ENCODE results near the gene PLEK2. TPM values are rescaled to one million over a fixed set of nuclear protein-coding genes. Genes with fewer than 3 reads are reported as not detected.

Gene PLEK2, protein sequence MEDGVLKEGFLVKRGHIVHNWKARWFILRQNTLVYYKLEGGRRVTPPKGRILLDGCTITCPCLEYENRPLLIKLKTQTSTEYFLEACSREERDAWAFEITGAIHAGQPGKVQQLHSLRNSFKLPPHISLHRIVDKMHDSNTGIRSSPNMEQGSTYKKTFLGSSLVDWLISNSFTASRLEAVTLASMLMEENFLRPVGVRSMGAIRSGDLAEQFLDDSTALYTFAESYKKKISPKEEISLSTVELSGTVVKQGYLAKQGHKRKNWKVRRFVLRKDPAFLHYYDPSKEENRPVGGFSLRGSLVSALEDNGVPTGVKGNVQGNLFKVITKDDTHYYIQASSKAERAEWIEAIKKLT
- total RNA-seq (1 to 10 TPM in 4 of 5 donors, under 1 TPM in 1; 0.79 to 4.0 (median 3.5) TPM), total RNA-seq (0.42 to 11.5 (median 2.0) reads per million in 29 experiments)
- 2.0 TPM for total RNA-seq (2013)

DNA sequence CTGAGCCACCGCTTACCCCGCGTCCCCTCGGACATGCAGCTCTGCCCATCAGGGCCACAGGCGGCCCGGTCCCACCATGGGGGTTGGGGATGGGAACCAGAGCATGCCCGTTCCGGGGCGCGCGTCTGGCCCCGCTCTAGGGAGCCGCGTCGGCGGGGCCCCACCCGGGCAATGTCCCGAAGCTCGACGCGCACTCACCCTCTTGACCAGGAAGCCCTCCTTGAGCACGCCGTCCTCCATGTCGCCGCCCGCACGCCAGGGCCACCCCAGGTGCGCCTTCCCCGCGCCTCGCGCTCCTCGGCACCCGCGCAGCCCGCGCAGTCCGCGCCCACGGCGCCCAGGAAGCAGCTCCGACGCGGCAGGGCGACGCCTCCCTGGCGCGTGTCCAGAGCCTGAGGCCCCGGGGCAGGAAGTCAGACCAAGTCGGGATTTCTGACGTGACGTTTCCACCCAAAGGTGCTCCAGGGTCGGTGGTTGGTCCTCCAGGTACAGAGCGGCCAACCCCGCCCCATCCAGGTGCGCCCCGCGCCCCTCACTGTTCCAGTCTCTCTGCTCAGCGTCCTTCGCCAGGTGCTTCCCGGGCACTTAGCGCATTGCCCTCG lies at the start of gene PLEK2:
Gene PLEK2, minus strand, starts transcription at position 346 of the 602 bp plus-strand sequence. Its CDS starts 106 bp downstream, at position 240.
- DNase-seq: peak; percentile 24 to 71 (median 49)
- peak within 1 kb of the TSS; percentile 41 to 71 for H3K4me3 ChIP-seq (ENCODE audit: control insufficient read depth in 1 of 2, extremely low read depth in 1 of 2, low read length in 1 of 2)
- no peak within 1 kb of the TSS for H3K27ac ChIP-seq (ENCODE audit: low read length)
- H3K4me1 Mint-ChIP-seq: peaks cover 10 to 15% (median 12%) of the 10 kb centered on the region in 3 donors
- H3K9me3 Mint-ChIP-seq: no peaks in the 10 kb centered on the region
- WGBS (ENCODE audit: insufficient coverage): 6% methylated on average over 62 of the region's 63 CpGs
- peaks cover 0 to 20% of the 10 kb centered on the region in 2 experiments for H3K27me3 ChIP-seq (replicated peaks in 1 of 2; ENCODE audit: control insufficient read depth in 2 of 2, extremely low read depth in 1 of 2, insufficient read depth in 2 of 2, low read length in 1 of 2)
- no peaks in the 10 kb centered on the region for H3K36me3 Mint-ChIP-seq
- no peaks in the 10 kb centered on the region for H3K9me3 ChIP-seq
- peaks cover 0 to 2% of the 10 kb centered on the region in 2 donors for H3K27me3 Mint-ChIP-seq
- H3K4me3 Mint-ChIP-seq: peak within 1 kb of the TSS; percentile 68 to 77 (median 73)
- peak; percentile 79 to 92 (median 90) for ATAC-seq (replicated peaks in 1 of 4)
- ChIA-PET CTCF (no interaction called here), POLR2A (no interaction called here)
- no peaks in the 10 kb centered on the region for H3K36me3 ChIP-seq (ENCODE audit: control insufficient read depth in 2 of 2, extremely low read depth in 1 of 2, insufficient read depth in 1 of 2, low read length in 1 of 2)
- H3K27ac Mint-ChIP-seq: peak within 1 kb of the TSS in 1 of 2 donors; percentile 61
- peaks cover 0 to 12% of the 10 kb centered on the region in 2 experiments for H3K4me1 ChIP-seq (ENCODE audit: control insufficient read depth in 1 of 2, extremely low read depth in 1 of 2, insufficient read depth in 2 of 2, low read length in 2 of 2)

DNA sequence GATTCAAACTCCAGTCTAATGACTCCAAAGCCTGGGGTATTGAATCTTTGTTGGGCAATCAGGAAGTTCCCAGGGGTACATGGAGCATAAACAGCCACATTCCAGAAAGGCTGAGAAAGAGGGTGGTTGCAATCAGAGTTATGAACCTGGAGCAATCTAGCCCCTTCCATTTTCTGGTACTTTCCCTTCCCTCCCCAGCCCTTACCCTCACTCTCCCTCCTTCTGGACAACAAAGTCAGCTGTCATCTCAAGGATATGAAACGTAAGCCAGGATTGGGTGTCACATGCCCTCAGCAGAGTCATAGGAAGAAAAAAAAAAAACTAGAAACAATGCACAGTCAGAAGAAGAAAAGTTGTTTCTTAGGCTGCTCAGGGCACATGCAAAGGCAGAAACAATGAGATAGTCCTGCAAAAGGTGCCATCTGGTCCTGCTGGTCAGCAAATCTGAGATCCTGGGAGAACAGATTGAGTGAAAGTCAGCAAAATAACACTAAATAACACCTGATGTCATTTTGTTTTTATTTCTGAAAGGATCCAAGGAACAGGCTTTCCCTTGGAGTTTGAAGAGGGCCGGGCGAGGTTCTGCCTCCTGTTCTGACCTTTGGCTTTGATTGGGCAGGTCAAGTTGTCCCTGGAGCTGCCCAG lies 49.5 kb upstream of the PLEK2 start:
- DNase-seq (no peak), ATAC-seq (replicated peaks in 1 of 4) (no peak)
- Mint-ChIP-seq H3K27me3 (no peaks in the 10 kb centered on the region), H3K27ac (no peak overlapping the region), H3K9me3 (no peaks in the 10 kb centered on the region), H3K4me3 (no peak overlapping the region), H3K4me1 (peaks cover 21 to 29% (median 22%) of the 10 kb centered on the region in 3 donors), H3K36me3 (no peaks in the 10 kb centered on the region)
- no peaks in the 10 kb centered on the region for H3K9me3 ChIP-seq
- H3K4me1 ChIP-seq (ENCODE audit: control insufficient read depth in 1 of 2, extremely low read depth in 1 of 2, insufficient read depth in 2 of 2, low read length in 2 of 2): peaks cover 11 to 15% of the 10 kb centered on the region in 2 experiments
- CTCF ChIA-PET: interaction anchor here in 1 of 2 donors (0.5 kb wide), 1 partner anchor 240 kb away, joined by 6 read pairs; no protein-coding TSS in a partner anchor
- peaks cover 0 to 5% of the 10 kb centered on the region in 2 experiments for H3K27me3 ChIP-seq (replicated peaks in 1 of 2; ENCODE audit: control insufficient read depth in 2 of 2, extremely low read depth in 1 of 2, insufficient read depth in 2 of 2, low read length in 1 of 2)
- H3K4me3 ChIP-seq (ENCODE audit: control insufficient read depth in 1 of 2, extremely low read depth in 1 of 2, low read length in 1 of 2): no peak overlapping the region
- POLR2A ChIA-PET: no interaction called here
- no peak overlapping the region for H3K27ac ChIP-seq (ENCODE audit: low read length)
- WGBS (ENCODE audit: insufficient coverage): 100% methylated on average over 2 of the region's 3 CpGs
- no peaks in the 10 kb centered on the region for H3K36me3 ChIP-seq (ENCODE audit: control insufficient read depth in 2 of 2, extremely low read depth in 1 of 2, insufficient read depth in 1 of 2, low read length in 1 of 2)

DNA sequence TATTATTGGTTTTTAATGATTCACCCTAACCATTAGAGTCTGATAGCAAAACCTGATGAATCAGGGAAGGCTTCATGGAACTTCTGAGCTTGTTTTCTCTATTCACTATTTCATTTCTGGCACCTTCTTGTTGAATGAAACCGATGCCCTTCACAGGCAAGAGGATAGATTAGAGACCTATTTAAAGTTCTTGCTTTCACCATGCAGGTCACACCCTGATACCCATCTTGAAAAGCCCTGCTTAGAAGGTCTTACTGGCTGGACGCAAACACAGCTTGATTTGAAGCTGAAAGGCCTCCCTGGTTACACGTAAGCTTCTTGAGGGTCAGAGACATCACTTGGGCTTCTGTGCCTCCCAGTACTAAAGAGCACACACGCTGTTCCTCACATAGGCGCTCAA lies 47.4 kb upstream of the PLEK2 start:
- H3K9me3 ChIP-seq: no peaks in the 10 kb centered on the region
- H3K27ac Mint-ChIP-seq: no peak overlapping the region
- H3K27me3 ChIP-seq (replicated peaks in 1 of 2; ENCODE audit: control insufficient read depth in 2 of 2, extremely low read depth in 1 of 2, insufficient read depth in 2 of 2, low read length in 1 of 2): peaks cover 0 to 5% of the 10 kb centered on the region in 2 experiments
- DNase-seq (no peak), ATAC-seq (replicated peaks in 1 of 4) (no peak)
- CTCF ChIA-PET: no interaction called here
- no peak overlapping the region for H3K27ac ChIP-seq (ENCODE audit: low read length)
- H3K36me3 ChIP-seq (ENCODE audit: control insufficient read depth in 2 of 2, extremely low read depth in 1 of 2, insufficient read depth in 1 of 2, low read length in 1 of 2): no peaks in the 10 kb centered on the region
- no peak overlapping the region for H3K4me3 Mint-ChIP-seq
- no peaks in the 10 kb centered on the region for H3K9me3 Mint-ChIP-seq
- POLR2A ChIA-PET: no interaction called here
- H3K4me1 ChIP-seq (ENCODE audit: control insufficient read depth in 1 of 2, extremely low read depth in 1 of 2, insufficient read depth in 2 of 2, low read length in 2 of 2): peaks cover 0 to 6% of the 10 kb centered on the region in 2 experiments
- H3K36me3 Mint-ChIP-seq: no peaks in the 10 kb centered on the region
- WGBS (ENCODE audit: insufficient coverage): 94% methylated on average over 4 of the region's 5 CpGs
- peaks cover 8 to 12% (median 8%) of the 10 kb centered on the region in 3 donors for H3K4me1 Mint-ChIP-seq
- H3K4me3 ChIP-seq (ENCODE audit: control insufficient read depth in 1 of 2, extremely low read depth in 1 of 2, low read length in 1 of 2): no peak overlapping the region
- H3K27me3 Mint-ChIP-seq: peaks cover 0 to under 1% of the 10 kb centered on the region in 2 donors

DNA sequence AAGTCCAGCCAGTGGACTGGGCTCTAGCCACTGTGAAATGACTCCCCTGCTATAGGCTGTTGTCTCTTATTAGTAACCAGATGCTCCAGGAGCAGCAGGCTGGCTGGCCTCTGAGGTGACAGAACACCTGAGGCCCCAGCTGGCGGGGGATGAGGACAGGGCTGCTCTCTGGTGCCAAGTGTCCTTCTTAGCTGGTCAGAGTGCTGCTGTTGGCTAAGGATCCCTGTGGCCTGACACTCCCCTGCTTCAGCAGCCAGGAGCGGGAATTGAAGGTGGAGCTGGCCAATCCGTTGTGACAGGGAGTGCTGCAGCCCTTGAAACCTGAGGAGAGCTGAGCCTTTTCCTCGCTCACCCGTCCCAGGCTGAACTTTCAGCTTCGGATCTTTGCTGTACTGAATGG lies 45.8 kb upstream of the PLEK2 start:
- POLR2A ChIA-PET: no interaction called here
- Histone ChIP-seq H3K9me3 (no peaks in the 10 kb centered on the region), H3K27me3 (replicated peaks in 1 of 2; ENCODE audit: control insufficient read depth in 2 of 2, extremely low read depth in 1 of 2, insufficient read depth in 2 of 2, low read length in 1 of 2) (peaks cover 0 to 14% of the 10 kb centered on the region in 2 experiments), H3K27ac (ENCODE audit: low read length) (no peak overlapping the region), H3K4me1 (ENCODE audit: control insufficient read depth in 1 of 2, extremely low read depth in 1 of 2, insufficient read depth in 2 of 2, low read length in 2 of 2) (no peaks in the 10 kb centered on the region), H3K4me3 (ENCODE audit: control insufficient read depth in 1 of 2, extremely low read depth in 1 of 2, low read length in 1 of 2) (no peak overlapping the region), H3K36me3 (ENCODE audit: control insufficient read depth in 2 of 2, extremely low read depth in 1 of 2, insufficient read depth in 1 of 2, low read length in 1 of 2) (no peaks in the 10 kb centered on the region)
- Mint-ChIP-seq H3K4me3 (no peak overlapping the region), H3K27me3 (peaks cover 0 to 5% of the 10 kb centered on the region in 2 donors), H3K9me3 (no peaks in the 10 kb centered on the region), H3K36me3 (no peaks in the 10 kb centered on the region), H3K27ac (no peak overlapping the region), H3K4me1 (peaks cover 0 to 3% (median 0%) of the 10 kb centered on the region in 3 donors)
- ATAC-seq (replicated peaks in 1 of 4): no peak
- WGBS (ENCODE audit: insufficient coverage): 82% methylated on average over 6 of the region's 6 CpGs
- CTCF ChIA-PET: no interaction called here
- no peak for DNase-seq

DNA sequence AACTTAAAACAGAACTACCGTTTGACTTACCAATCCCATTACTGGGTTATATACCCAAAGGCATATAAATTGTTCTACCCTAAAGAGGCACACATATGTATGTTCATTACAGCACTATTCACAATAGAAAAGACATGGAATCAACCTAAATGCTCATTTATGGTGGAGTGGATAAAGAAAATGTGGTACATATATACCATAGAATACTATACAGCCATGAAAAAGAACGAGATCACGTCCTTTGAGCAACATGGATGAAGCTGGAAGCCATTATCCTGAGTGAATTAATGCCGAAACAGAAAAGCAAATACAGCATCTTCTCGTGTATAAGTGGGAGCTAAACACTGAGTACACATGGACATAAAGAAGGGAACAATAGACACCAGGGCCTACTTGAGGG lies 44.8 kb upstream of the PLEK2 start:
- H3K4me3 Mint-ChIP-seq: no peak overlapping the region
- no peaks in the 10 kb centered on the region for H3K9me3 Mint-ChIP-seq
- Histone ChIP-seq H3K9me3 (no peaks in the 10 kb centered on the region), H3K36me3 (ENCODE audit: control insufficient read depth in 2 of 2, extremely low read depth in 1 of 2, insufficient read depth in 1 of 2, low read length in 1 of 2) (no peaks in the 10 kb centered on the region), H3K27me3 (replicated peaks in 1 of 2; ENCODE audit: control insufficient read depth in 2 of 2, extremely low read depth in 1 of 2, insufficient read depth in 2 of 2, low read length in 1 of 2) (peaks cover 0 to 14% of the 10 kb centered on the region in 2 experiments), H3K4me3 (ENCODE audit: control insufficient read depth in 1 of 2, extremely low read depth in 1 of 2, low read length in 1 of 2) (no peak overlapping the region), H3K4me1 (ENCODE audit: control insufficient read depth in 1 of 2, extremely low read depth in 1 of 2, insufficient read depth in 2 of 2, low read length in 2 of 2) (no peaks in the 10 kb centered on the region), H3K27ac (ENCODE audit: low read length) (no peak overlapping the region)
- peaks cover 0 to 5% of the 10 kb centered on the region in 2 donors for H3K27me3 Mint-ChIP-seq
- whole genome bisulfite sequencing (ENCODE audit: insufficient coverage): 84% methylated on average over 2 of the region's 5 CpGs
- H3K4me1 Mint-ChIP-seq: peaks cover 0 to 1% (median 0%) of the 10 kb centered on the region in 3 donors
- H3K36me3 Mint-ChIP-seq: no peaks in the 10 kb centered on the region
- POLR2A ChIA-PET: no interaction called here
- no peak overlapping the region for H3K27ac Mint-ChIP-seq
- DNase-seq (no peak), ATAC-seq (replicated peaks in 1 of 4) (no peak)
- CTCF ChIA-PET: no interaction called here

DNA sequence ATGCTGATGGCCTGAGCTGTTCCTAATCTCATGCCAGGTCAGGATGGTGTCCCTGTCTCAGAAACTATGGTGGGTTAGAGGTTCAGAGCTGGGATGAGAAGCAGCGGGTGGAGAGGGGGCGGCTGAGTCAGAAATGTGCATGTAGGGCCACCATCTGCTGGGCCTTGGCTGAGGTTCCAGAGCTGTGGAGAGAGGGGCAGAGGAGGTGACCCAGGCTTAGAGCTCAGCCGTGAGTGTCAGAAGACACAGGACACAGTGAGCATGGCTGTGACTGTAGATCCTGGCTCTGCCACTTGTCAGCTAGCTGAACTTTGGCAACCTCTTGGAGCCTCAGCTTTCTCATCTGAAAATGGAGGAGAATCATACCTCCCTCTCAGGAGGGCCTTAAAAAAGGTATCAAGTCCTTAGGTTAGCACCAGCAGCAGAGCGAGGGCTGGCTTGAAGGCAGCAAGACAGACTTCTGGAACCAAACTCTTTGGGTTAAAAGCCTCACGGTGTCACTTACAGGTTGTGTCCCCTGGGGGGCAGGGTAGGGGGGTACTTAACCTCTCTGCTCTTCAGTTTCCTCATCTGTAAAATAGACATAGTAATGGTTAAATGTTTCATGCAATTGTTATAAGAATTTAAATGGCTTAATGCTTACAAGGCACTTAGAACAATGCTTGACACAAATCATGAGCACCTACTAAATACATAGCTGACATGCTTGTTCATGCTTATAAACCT lies 41.8 kb upstream of the PLEK2 start:
- no peaks in the 10 kb centered on the region for H3K36me3 Mint-ChIP-seq
- peaks cover 0 to 7% of the 10 kb centered on the region in 2 donors for H3K27me3 Mint-ChIP-seq
- POLR2A ChIA-PET: interaction anchor here (0.5 to 0.7 kb wide), 2 partner anchors 10 to 45 kb away, joined by 3 read pairs; no protein-coding TSS in a partner anchor
- peaks cover 0 to 6% (median 4%) of the 10 kb centered on the region in 3 donors for H3K9me3 Mint-ChIP-seq
- Histone ChIP-seq H3K27ac (ENCODE audit: low read length) (no peak overlapping the region), H3K4me3 (ENCODE audit: control insufficient read depth in 1 of 2, extremely low read depth in 1 of 2, low read length in 1 of 2) (no peak overlapping the region), H3K36me3 (ENCODE audit: control insufficient read depth in 2 of 2, extremely low read depth in 1 of 2, insufficient read depth in 1 of 2, low read length in 1 of 2) (no peaks in the 10 kb centered on the region), H3K9me3 (no peaks in the 10 kb centered on the region), H3K4me1 (ENCODE audit: control insufficient read depth in 1 of 2, extremely low read depth in 1 of 2, insufficient read depth in 2 of 2, low read length in 2 of 2) (no peaks in the 10 kb centered on the region), H3K27me3 (replicated peaks in 1 of 2; ENCODE audit: control insufficient read depth in 2 of 2, extremely low read depth in 1 of 2, insufficient read depth in 2 of 2, low read length in 1 of 2) (peaks cover 0 to 14% of the 10 kb centered on the region in 2 experiments)
- H3K27ac Mint-ChIP-seq: no peak overlapping the region
- ATAC-seq (replicated peaks in 1 of 4) (no peak), DNase-seq (no peak)
- CTCF ChIA-PET: no interaction called here
- no peak overlapping the region for H3K4me3 Mint-ChIP-seq
- WGBS (ENCODE audit: insufficient coverage): 84% methylated on average over 5 of the region's 5 CpGs
- no peaks in the 10 kb centered on the region for H3K4me1 Mint-ChIP-seq

All from T-cell (primary cell).